Fibroblast of villous mesenchyme (primary cell): ENCODE measurements around the gene RBKS. TPM values are rescaled to one million over a fixed set of nuclear protein-coding genes. Genes with fewer than 3 reads are reported as not detected.
A peak's percentile ranks its signal among the peaks of the same experiment; 100 is the strongest.

Source experiments
- DNase-seq: peaks from one replicate; pipeline ENCODE4 v3.0.0-alpha.2; 2010; ENCODE audit warnings: low read depth
- H3K4me3 ChIP-seq: 2 replicates; pipeline ENCODE4 v1.5.1; 2011; ENCODE audit warnings: low read depth, mild to moderate bottlenecking, low read length
- CTCF ChIP-seq: IDR thresholded peaks from 2 replicates; pipeline ENCODE4 v1.5.1; 2012; ENCODE audit warnings: low read depth, mild to moderate bottlenecking, low read length; ENCODE audit not compliant: insufficient read depth
- total RNA-seq: library from RNA; depleted of rRNA; stranded (reverse); fragments of >200 nt; gene quantifications from 2 replicates; pipeline ENCODE4 v1.2.3, GENCODE V29; 2012

RBKS gene
- total RNA-seq, 1 donor = 1.3 TPM

GRCh38 chr2:27906074-27906473, 15.9 kb upstream of the RBKS start:
- no peak for TF ChIP-seq CTCF
- DNase-seq = no peak
- no peak overlapping the region for H3K4me3 ChIP-seq

- no peak overlapping the region for H3K4me3 ChIP-seq
- DNase-seq = no peak
- no peak for TF ChIP-seq CTCF
These were observed 14.1 kb upstream of the RBKS start for GRCh38 chr2:27904405-27904665.

DNA sequence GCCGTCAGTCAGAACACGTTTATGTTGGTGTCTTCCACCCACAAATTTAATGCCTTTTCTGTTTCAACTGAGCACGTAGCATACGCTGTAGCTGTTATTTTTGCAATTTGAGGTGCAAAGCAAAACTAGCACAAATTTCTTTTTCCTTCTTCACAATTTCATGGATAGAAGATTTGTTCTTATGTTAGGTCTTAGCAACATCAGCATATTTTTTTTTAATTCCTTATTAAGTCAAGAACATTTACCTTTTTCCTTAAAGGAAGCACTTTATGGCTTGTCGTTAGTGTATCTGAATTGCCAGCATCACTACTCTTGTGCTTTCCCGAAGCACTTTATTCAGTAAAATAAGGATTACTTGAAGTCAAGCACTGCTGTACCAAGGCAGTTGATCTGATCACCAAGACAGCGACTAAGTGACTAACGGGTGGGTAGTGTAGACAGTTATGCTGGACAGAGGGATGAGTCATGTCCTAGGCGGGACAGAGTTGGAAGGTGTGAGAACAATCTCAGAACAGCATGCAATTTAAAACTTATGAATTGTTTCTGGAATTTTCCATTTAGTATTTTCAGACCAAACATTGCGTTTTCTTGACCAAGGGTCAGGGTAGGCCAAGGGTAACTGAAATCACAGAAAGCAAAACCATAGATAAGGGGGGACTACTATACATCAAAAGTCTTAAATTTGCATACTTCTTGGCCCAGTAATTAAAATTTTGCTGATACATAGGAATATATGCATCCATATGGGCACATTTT, 13.6 kb upstream of the RBKS start:
- DNase-seq = peak; percentile 71
- TF ChIP-seq CTCF = no peak
- no peak overlapping the region for H3K4me3 ChIP-seq

GRCh38 chr2:27903018-27903417, 12.8 kb upstream of the RBKS start:
- TF ChIP-seq CTCF = no peak
- no peak for DNase-seq
- H3K4me3 ChIP-seq = no peak overlapping the region

DNA sequence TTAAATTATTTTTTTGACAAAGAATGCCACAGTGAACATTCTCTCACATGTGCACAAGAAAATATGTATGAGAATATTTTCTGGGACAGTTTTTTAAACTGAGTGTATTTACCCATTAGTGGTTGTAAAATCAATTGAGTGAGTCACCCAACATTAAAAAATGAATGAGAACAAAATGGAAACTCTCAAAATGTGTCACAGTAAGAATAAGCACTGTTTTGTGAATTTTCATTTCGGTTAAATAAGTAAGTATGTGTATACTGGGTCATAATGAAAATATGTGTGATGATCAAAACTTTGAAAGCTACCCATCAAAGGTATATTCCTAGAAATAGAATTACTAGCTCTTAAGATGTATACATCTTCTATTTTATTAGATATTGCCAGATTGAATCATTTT, 11.9 kb upstream of the RBKS start:
- no peak overlapping the region for H3K4me3 ChIP-seq
- no peak for DNase-seq
- no peak for TF ChIP-seq CTCF

GRCh38 chr2:27901234-27901633, 11.0 kb upstream of the RBKS start:
- no peak for DNase-seq
- no peak for TF ChIP-seq CTCF
- H3K4me3 ChIP-seq = no peak overlapping the region

DNA sequence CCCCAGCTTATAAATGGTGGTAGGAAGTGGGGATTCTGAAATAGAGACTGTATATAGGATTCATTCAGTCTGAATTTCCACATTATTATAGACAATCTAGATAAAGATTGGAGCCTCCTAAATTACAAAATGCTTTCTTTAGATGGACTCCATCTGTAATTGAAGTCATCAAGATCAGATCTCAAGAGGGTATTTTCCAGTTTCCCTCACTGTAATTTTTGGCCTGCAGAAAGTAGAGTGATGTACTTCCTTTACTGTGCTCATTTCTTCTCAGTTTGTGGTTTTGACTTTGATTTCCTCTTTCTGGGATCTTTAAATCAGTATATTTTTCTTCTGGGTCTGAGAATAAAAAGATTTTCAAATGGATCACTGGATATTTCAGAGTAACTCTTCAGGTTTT, 7.5 kb upstream of the RBKS start:
- TF ChIP-seq CTCF = no peak
- no peak overlapping the region for H3K4me3 ChIP-seq
- DNase-seq = no peak
